H1 (cell line): ENCODE results near the gene PPFIBP2. TPM values are rescaled to one million over a fixed set of nuclear protein-coding genes. Genes with fewer than 3 reads are reported as not detected.

Experiments used
- CBX8 ChIP-seq: fragments of 300-800, 300-1000 bp; sonication (generic); IDR thresholded peaks from 2 replicates; pipeline ENCODE4 v1.7.1; 2016; ENCODE audit warnings: low read depth, low read length, borderline replicate concordance
- E2F6 ChIP-seq: IDR thresholded peaks from 2 replicates; pipeline ENCODE4 v1.6.1; 2012; ENCODE audit warnings: inconsistent platforms
- FOSL1 ChIP-seq: IDR thresholded peaks from 2 replicates; pipeline ENCODE4 v1.6.1; 2011; ENCODE audit warnings: mild to moderate bottlenecking, low read depth, low read length, moderate library complexity; ENCODE audit not compliant: insufficient read depth
- RBBP5 ChIP-seq: IDR thresholded peaks from 2 replicates; pipeline ENCODE4 v1.7.1; 2012; ENCODE audit warnings: low read depth, mild to moderate bottlenecking, inconsistent platforms, low read length, moderate library complexity, borderline replicate concordance
- SAP30 ChIP-seq: fragments of 300-600 bp; sonication (generic); IDR thresholded peaks from 2 replicates; pipeline ENCODE4 v1.7.1; 2012; ENCODE audit warnings: low read length, moderate library complexity, mild to moderate bottlenecking, inconsistent platforms; ENCODE audit not compliant: insufficient read depth, insufficient replicate concordance
- SP4 ChIP-seq: IDR thresholded peaks from 2 replicates; pipeline ENCODE4 v1.6.1; 2012; ENCODE audit warnings: low read length, inconsistent platforms
- polyA plus RNA-seq, 7 experiments: library from polyadenylated mRNA; depleted of rRNA in 3 of 7; stranded (reverse) in 5 of 7; unstranded in 2 of 7; fragments of >200 nt in 5 of 7; fragments of 200-250 nt in 2 of 7; gene quantifications; 1 replicate in 5 of 7; 2 replicates in 1 of 7; 4 replicates in 1 of 7; pipeline versions ENCODE4 v1.2.1 to v1.2.3, GENCODE V29; 2011 to 2013; ENCODE audit warnings: missing spikeins in 2 of 7, mixed read lengths in 2 of 7
- total RNA-seq: library from RNA; stranded (reverse); fragmentation: NEBNext Ultra II Directional; extraction: Animal tissue kit (Norgen Biotek cat#: 25700); gene quantifications from 2 replicates; pipeline ENCODE4 v1.2.1, GENCODE V29; 2021

PPFIBP2 gene
- total and polyA plus RNA-seq, 2 of the 8 experiments (the other 6 are each of a cell fraction or from before 2014, with no cell fraction given) = 5.5 to 9.8 TPM

- TF ChIP-seq SAP30 = no peak
- no peak for TF ChIP-seq CBX8
- no peak for TF ChIP-seq RBBP5
- TF ChIP-seq E2F6 = no peak
- TF ChIP-seq FOSL1 = no peak
- TF ChIP-seq SP4 = no peak
These were observed 73.9 kb downstream of the PPFIBP2 start (continued) for GRCh38 chr11:7587712-7588111.
